GM18909 (cell line): Measurements from ENCODE around the gene DHPS.

Source experiments
- ATAC-seq: cut with Tn5 transposase; IDR thresholded peaks from one replicate; pipeline ENCODE4 v1.9.1; 2021; ENCODE audit warnings: mild to moderate bottlenecking; ENCODE audit not compliant: unreplicated experiment, poor library complexity

The DHPS gene

GRCh38 chr19:12676384-12676792 lies 5.3 kb downstream of the DHPS start:
- no peak for ATAC-seq

- ATAC-seq, result no peak
Measured at GRCh38 chr19:12675940-12676339, 5.7 kb downstream of the DHPS start.

GRCh38 chr19:12675399-12675798 lies 6.3 kb downstream of the DHPS start:
- ATAC-seq, result no peak

GRCh38 chr19:12672744-12673143 lies 8.9 kb downstream of the DHPS start:
- ATAC-seq, result no peak

- ATAC-seq, result no peak
Measured at GRCh38 chr19:12670159-12670928, 11.3 kb downstream of the DHPS start.

GRCh38 chr19:12669270-12670158 lies 12.2 kb downstream of the DHPS start:
- no peak for ATAC-seq

- ATAC-seq, result no peak
Measured at GRCh38 chr19:12668932-12669269, 12.8 kb downstream of the DHPS start.

- no peak for ATAC-seq
Measured at GRCh38 chr19:12668346-12668745, 13.3 kb downstream of the DHPS start.

- no peak for ATAC-seq
Measured at GRCh38 chr19:12667731-12668302, 13.9 kb downstream of the DHPS start.

GRCh38 chr19:12666265-12667048 lies 15.2 kb downstream of the DHPS start, which contains the start of the genes MAN2B1 and WDR83:
MAN2B1 (minus strand) TSS chr19:12666742; CDS start chr19:12666701, 41 bp downstream.
WDR83 (plus strand) TSS chr19:12666807; CDS start chr19:12669791, 2,984 bp downstream.
- ATAC-seq, result peak; percentile 41

- ATAC-seq, result no peak
Measured at GRCh38 chr19:12665671-12666264, 15.9 kb downstream of the DHPS start.

GRCh38 chr19:12665281-12665573 lies 16.5 kb downstream of the DHPS start:
- ATAC-seq, result no peak

GRCh38 chr19:12664406-12665280 lies 17.0 kb downstream of the DHPS start:
- no peak for ATAC-seq

- ATAC-seq, result no peak
Measured at GRCh38 chr19:12660980-12661379, 20.7 kb downstream of the DHPS start.

- ATAC-seq, result no peak
Measured at GRCh38 chr19:12657966-12658365, 23.7 kb downstream of the DHPS start.

- ATAC-seq, result no peak
Measured at GRCh38 chr19:12656899-12657571, 24.6 kb downstream of the DHPS start.

GRCh38 chr19:12655546-12655945 lies 26.1 kb downstream of the DHPS start:
- no peak for ATAC-seq

GRCh38 chr19:12652219-12652618 lies 29.5 kb downstream of the DHPS start:
- ATAC-seq, result no peak

GRCh38 chr19:12649941-12650340 lies 31.7 kb downstream of the DHPS start:
- no peak for ATAC-seq
